Panc1 (cell line): ENCODE results near the gene KLHL3. TPM values are rescaled to one million over a fixed set of nuclear protein-coding genes. Genes with fewer than 3 reads are reported as not detected.

Experiments used
- ATAC-seq: fragments of 200-7000 bp; cut with Tn5 transposase; 2 replicates; pipeline ENCODE4 v1.9.1; 2020; ENCODE audit warnings: mild to moderate bottlenecking, moderate library complexity
- BruUV-seq: library from RNA; stranded (reverse); fragments of 400-500 nt; replicated peaks from 2 replicates; lab custom pipeline; 2021; lab: Mats Ljungman, UMichigan
- CTCF ChIA-PET: fragments of 300-600 bp; sonication (Branson Sonifier 250); formaldehyde crosslinking; loops from one replicate; lab custom pipeline; 2022; ENCODE audit warnings: antibody characterized with exemption; lab: Charles Lee
- POLR2A ChIA-PET: fragments of 300-600 bp; sonication (Branson Sonifier 250); formaldehyde crosslinking; loops from one replicate; lab custom pipeline; 2022; ENCODE audit warnings: antibody characterized with exemption; lab: Charles Lee
- DNase-seq: peaks from one replicate; pipeline ENCODE4 v3.0.0-alpha.2; 2010; ENCODE audit warnings: low read depth, low spot score
- H3K27ac ChIP-seq: 2 replicates; pipeline ENCODE4 v1.5.1; 2011; ENCODE audit warnings: mild to moderate bottlenecking, low read length, inconsistent platforms
- H3K27me3 ChIP-seq: fragments of 200-500 bp; sonication (Bioruptor generic); 2 replicates; pipeline ENCODE4 v1.6.0; 2014; ENCODE audit warnings: low read length, inconsistent platforms; ENCODE audit not compliant: control insufficient read depth, insufficient read depth
- H3K36me3 ChIP-seq: fragments of 200-500 bp; sonication (Bioruptor generic); 2 replicates; pipeline ENCODE4 v1.5.1; 2014; ENCODE audit warnings: inconsistent platforms, mild to moderate bottlenecking, low read length, moderate library complexity; ENCODE audit not compliant: control insufficient read depth, insufficient read depth
- H3K4me1 ChIP-seq: 2 replicates; pipeline ENCODE4 v1.5.1; 2011; ENCODE audit warnings: inconsistent platforms, mild to moderate bottlenecking, low read length, moderate library complexity; ENCODE audit not compliant: control insufficient read depth, insufficient read depth
- H3K4me3 ChIP-seq, 2 experiments: 2 replicates each; pipeline ENCODE4 v1.5.1; 2011 to 2012; ENCODE audit warnings: low read depth in 2 of 2, low read length in 2 of 2, mild to moderate bottlenecking in 2 of 2, inconsistent platforms in 1 of 2, moderate library complexity in 1 of 2
- H3K9me3 ChIP-seq: fragments of 200-500 bp; sonication (Bioruptor generic); 2 replicates; pipeline ENCODE4 v1.5.1; 2014; ENCODE audit warnings: low read depth, mild to moderate bottlenecking, inconsistent platforms, low read length, moderate library complexity; ENCODE audit not compliant: control insufficient read depth, insufficient read depth
- CTCF ChIP-seq: fragments of 450-650 bp; IDR thresholded peaks from 2 replicates; pipeline ENCODE4 v1.5.1; 2017; ENCODE audit warnings: mild to moderate bottlenecking
- POLR2AphosphoS5 ChIP-seq: IDR thresholded peaks from 2 replicates; pipeline ENCODE4 v1.6.1; 2012; ENCODE audit warnings: mild to moderate bottlenecking, low read depth, low read length, moderate library complexity
- REST ChIP-seq, 2 experiments: IDR thresholded peaks; 2 replicates each; pipeline ENCODE4 v1.6.1; 2011 to 2012; ENCODE audit warnings: low read depth in 2 of 2, control low read depth in 1 of 2, low read length in 1 of 2, mild to moderate bottlenecking in 1 of 2, moderate library complexity in 1 of 2; ENCODE audit not compliant: insufficient read depth in 1 of 2
- SIN3A ChIP-seq: IDR thresholded peaks from 2 replicates; pipeline ENCODE4 v1.6.1; 2012; ENCODE audit warnings: low read depth, mild to moderate bottlenecking, low read length, moderate library complexity, borderline replicate concordance; ENCODE audit not compliant: insufficient read depth
- TCF7L2 ChIP-seq: IDR thresholded peaks from 2 replicates; pipeline ENCODE4 v1.6.1; 2011; ENCODE audit warnings: mild to moderate bottlenecking, low read depth, low read length, inconsistent platforms
- in situ Hi-C: cut with HindIII; loops from 2 replicates; pipeline ENCODE4 v1.10.0; 2016; ENCODE audit warnings: low sequenced_read_pairs, low pct_unique_long_range_greater_than_20kb
- intact Hi-C: fragments of 100-400 bp; cut with micrococcal nuclease; formaldehyde crosslinking; loops from one replicate; pipeline ENCODE4 v1.10.0; 2022; ENCODE audit not compliant: unreplicated experiment
- total RNA-seq: library from RNA; stranded (reverse); gene quantifications from one replicate; pipeline ENCODE4 v1.2.1, GENCODE V29; 2021; ENCODE audit not compliant: unreplicated experiment

KLHL3 gene
- total RNA-seq, 1 experiment from 2014 or later: 1.9 TPM

GRCh38 chr5:137667341-137667740 is 68.5 kb downstream of the KLHL3 start:
- CTCF ChIA-PET: no interaction called here
- H3K27ac ChIP-seq: no peak overlapping the region

GRCh38 chr5:137666901-137667300 is 69.0 kb downstream of the KLHL3 start:
- no peaks in the 10 kb centered on the region for H3K9me3 ChIP-seq
- no peaks in the 10 kb centered on the region for H3K36me3 ChIP-seq
- in situ Hi-C loops: no loop called here
- H3K4me1 ChIP-seq: no peaks in the 10 kb centered on the region; the same call in 1 of the 2 replicates
- H3K4me3 ChIP-seq: no peak overlapping the region
- H3K27me3 ChIP-seq: no peaks in the 10 kb centered on the region; the same call in 1 of the 2 replicates
- BruUV-seq: no TSS peak
- ChIA-PET CTCF (no interaction called here), POLR2A (no interaction called here)
- DNase-seq: no peak
- no peak overlapping the region for H3K27ac ChIP-seq
- TF ChIP-seq SIN3A (no peak), CTCF (no peak), REST (IDR thresholded peaks at IDR 0.05; ENCODE audit: insufficient read depth in 1 of 2, low read depth in 2 of 2, low read length in 1 of 2) (no peak), POLR2AphosphoS5 (no peak), TCF7L2 (no peak)
- intact Hi-C loops: no loop called here
- ATAC-seq: no peak

More at GRCh38 chr5:137667341-137667740, 68.5 kb downstream of the KLHL3 start:
- ATAC-seq (no peak), DNase-seq (no peak)
- H3K4me1 ChIP-seq: no peaks in the 10 kb centered on the region; the same call in 1 of the 2 replicates
- no peak for TF ChIP-seq REST (IDR thresholded peaks at IDR 0.05; ENCODE audit: insufficient read depth in 1 of 2, low read depth in 2 of 2, low read length in 1 of 2)
- no peak for TF ChIP-seq TCF7L2
- TF ChIP-seq SIN3A: no peak
- TF ChIP-seq POLR2AphosphoS5: no peak
- no peak for TF ChIP-seq CTCF
- H3K36me3 ChIP-seq: no peaks in the 10 kb centered on the region
- no peak overlapping the region for H3K4me3 ChIP-seq
- no peaks in the 10 kb centered on the region for H3K9me3 ChIP-seq
- intact Hi-C loops: no loop called here
- no peaks in the 10 kb centered on the region; the same call in 1 of the 2 replicates for H3K27me3 ChIP-seq
- POLR2A ChIA-PET: no interaction called here
- in situ Hi-C loops: no loop called here
- BruUV-seq: no TSS peak
